HepG2 (cell line): ENCODE data around the gene RAMP1. TPM values are rescaled to one million over a fixed set of nuclear protein-coding genes. Genes with fewer than 3 reads are reported as not detected.
A peak's percentile ranks its signal among the peaks of the same experiment; 100 is the strongest.

Experiments used
- EP300 ChIP-seq, 3 experiments: sonication (generic) in 1 of 3; formaldehyde crosslinking in 1 of 3; IDR thresholded peaks; 2 replicates each; pipeline versions ENCODE4 v1.5.1 to v1.6.1; 2011 to 2020; ENCODE audit warnings: low read depth in 2 of 3, low read length in 2 of 3, borderline replicate concordance in 1 of 3, improper control_type of control experiment in 1 of 3, mild to moderate bottlenecking in 1 of 3, missing genetic modification reagents in 1 of 3, moderate library complexity in 1 of 3
- FOXA1 ChIP-seq, 2 experiments: fragments of 450-650 bp in 1 of 2; sonication (generic) in 1 of 2; formaldehyde crosslinking in 1 of 2; IDR thresholded peaks; 2 replicates each; pipeline versions ENCODE4 v1.4.0 to v1.6.1; 2016 to 2020; ENCODE audit warnings: missing genetic modification reagents in 1 of 2
- IKZF4 ChIP-seq: sonication (generic); formaldehyde crosslinking; IDR thresholded peaks from 2 replicates; pipeline ENCODE4 v1.5.1; 2020; ENCODE audit warnings: borderline replicate concordance, mild to moderate bottlenecking, low read depth, missing genetic modification reagents; ENCODE audit errors: not compliant biosample characterization
- KDM1A ChIP-seq: IDR thresholded peaks from 2 replicates; pipeline ENCODE4 v1.6.1; 2016; ENCODE audit warnings: missing compliant biosample characterization
- MED1 ChIP-seq: sonication (generic); formaldehyde crosslinking; IDR thresholded peaks from 2 replicates; pipeline ENCODE4 v1.4.0; 2020; ENCODE audit warnings: missing genetic modification reagents
- MTA1 ChIP-seq: sonication (generic); formaldehyde crosslinking; IDR thresholded peaks from 2 replicates; pipeline ENCODE4 v1.4.0; 2020; ENCODE audit warnings: missing genetic modification reagents, mild to moderate bottlenecking, borderline replicate concordance
- SMAD3 ChIP-seq: sonication (generic); formaldehyde crosslinking; IDR thresholded peaks from 2 replicates; pipeline ENCODE4 v1.4.0; 2020; ENCODE audit warnings: missing genetic modification reagents
- SMC3 ChIP-seq: IDR thresholded peaks from 2 replicates; pipeline ENCODE4 v1.6.1; 2011; ENCODE audit warnings: low read length, improper control_type of control experiment
- SNAI1 ChIP-seq: sonication (generic); formaldehyde crosslinking; IDR thresholded peaks from 2 replicates; pipeline ENCODE4 v1.5.0; 2020; ENCODE audit warnings: mild to moderate bottlenecking, missing genetic modification reagents, borderline replicate concordance
- XRCC5 ChIP-seq: fragments of 200-400 bp; formaldehyde crosslinking; optimal IDR thresholded peaks from 2 replicates; pipeline ENCODE3; 2017; ENCODE audit warnings: mild to moderate bottlenecking, low read length
- ZBTB7B ChIP-seq: sonication (generic); formaldehyde crosslinking; IDR thresholded peaks from 2 replicates; pipeline ENCODE4 v1.4.0; 2020; ENCODE audit warnings: missing genetic modification reagents
- ZNF251 ChIP-seq: sonication (generic); formaldehyde crosslinking; IDR thresholded peaks from 2 replicates; pipeline ENCODE4 v1.9.0; 2021; ENCODE audit warnings: mild to moderate bottlenecking, missing genetic modification reagents
- ZNF260 ChIP-seq: sonication (generic); formaldehyde crosslinking; IDR thresholded peaks from 2 replicates; pipeline ENCODE4 v1.4.0; 2020; ENCODE audit warnings: missing genetic modification reagents, low read depth, mild to moderate bottlenecking, borderline replicate concordance
- ZNF263 ChIP-seq: sonication (generic); formaldehyde crosslinking; IDR thresholded peaks from 2 replicates; pipeline ENCODE4 v1.4.0; 2020; ENCODE audit warnings: missing genetic modification reagents
- ZNF441 ChIP-seq: sonication (generic); formaldehyde crosslinking; IDR thresholded peaks from 2 replicates; pipeline ENCODE4 v1.7.0; 2021; ENCODE audit warnings: missing genetic modification reagents, borderline replicate concordance
- ZNF550 ChIP-seq: sonication (generic); formaldehyde crosslinking; IDR thresholded peaks from 2 replicates; pipeline ENCODE4 v1.4.0; 2020; ENCODE audit warnings: mild to moderate bottlenecking, missing genetic modification reagents, borderline replicate concordance
- ZNF556 ChIP-seq: sonication (generic); formaldehyde crosslinking; IDR thresholded peaks from 2 replicates; pipeline ENCODE4 v1.4.0; 2020; ENCODE audit warnings: mild to moderate bottlenecking, missing genetic modification reagents, borderline replicate concordance
- ZNF777 ChIP-seq: sonication (generic); formaldehyde crosslinking; IDR thresholded peaks from 2 replicates; pipeline ENCODE4 v1.4.0; 2020; ENCODE audit warnings: missing genetic modification reagents
- polyA plus RNA-seq, 8 experiments: library from polyadenylated mRNA; depleted of rRNA in 3 of 8; stranded (reverse) in 7 of 8; unstranded in 1 of 8; fragments of >200 nt; fragmentation: Illumina TruSeq in 4 of 8; extraction: Trizol in 4 of 8; gene quantifications; 2 replicates each; pipeline versions ENCODE4 v1.2.1 to v1.2.3, GENCODE V29; 2011 to 2016; ENCODE audit warnings: low read depth in 4 of 8, missing spikeins in 1 of 8, mixed read lengths in 1 of 8; ENCODE audit not compliant: insufficient read depth in 1 of 8
- total RNA-seq, 5 experiments: library from RNA; depleted of rRNA; stranded (reverse); fragments of >200 nt; fragmentation: Illumina TruSeq; extraction: Trizol; gene quantifications; 2 replicates each; pipeline ENCODE4 v1.2.3, GENCODE V29; 2016; ENCODE audit warnings: low read depth in 1 of 5
- TF ChIP-seq, protein P1 (sequence below): sonication (generic); formaldehyde crosslinking; IDR thresholded peaks from 2 replicates; pipeline ENCODE4 v1.5.0; 2020; ENCODE audit warnings: missing genetic modification reagents
- TF ChIP-seq, protein P2 (sequence below): IDR thresholded peaks from 2 replicates; pipeline ENCODE4 v1.6.1; 2016; ENCODE audit warnings: control low read depth
- TF ChIP-seq, protein P3 (sequence below): sonication (generic); formaldehyde crosslinking; IDR thresholded peaks from 2 replicates; pipeline ENCODE4 v1.4.0; 2020; ENCODE audit warnings: mild to moderate bottlenecking, missing genetic modification reagents
- TF ChIP-seq, protein P4 (sequence below): sonication (generic); formaldehyde crosslinking; IDR thresholded peaks from 2 replicates; pipeline ENCODE4 v1.5.1; 2020; ENCODE audit warnings: missing genetic modification reagents, mild to moderate bottlenecking, borderline replicate concordance

RAMP1 gene
- total and polyA plus RNA-seq, 2 of the 13 experiments (the other 11 are each of a cell fraction or from before 2014, with no cell fraction given), result 0.29 to 0.61 TPM

DNA sequence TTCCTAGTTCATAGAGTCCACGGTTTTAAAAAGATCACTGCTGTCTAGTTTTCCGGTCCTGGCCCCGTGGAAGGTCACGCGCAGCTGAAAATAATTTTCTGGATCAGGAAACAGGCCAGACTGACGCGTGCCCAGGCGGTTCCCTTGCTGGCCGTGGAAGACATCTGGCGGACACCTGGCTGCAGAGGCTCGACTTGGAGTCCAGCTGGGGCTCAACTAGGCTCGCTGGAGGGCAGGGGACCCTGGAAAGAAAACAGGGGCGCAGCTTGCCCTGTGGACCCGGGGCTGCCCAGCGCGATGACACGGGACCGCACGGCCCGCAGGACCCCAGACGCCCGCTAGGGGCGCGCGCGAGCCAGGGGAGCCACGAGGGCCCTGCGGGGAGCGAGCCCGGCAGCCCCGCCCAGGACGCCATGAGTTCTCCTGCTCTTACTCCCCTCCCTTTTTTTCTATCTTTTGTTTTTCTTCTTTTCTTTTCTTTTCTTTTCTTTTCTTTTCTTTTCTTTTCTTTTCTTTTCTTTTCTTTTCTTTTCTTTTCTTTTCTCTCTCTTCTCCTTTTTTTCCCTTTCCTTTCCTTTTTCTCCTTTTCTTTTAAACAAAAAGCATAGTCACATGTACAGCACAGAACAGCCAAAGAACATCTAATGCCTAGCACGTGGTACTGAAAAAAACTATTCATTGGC, 64.2 kb downstream of the RAMP1 start (continued):
- TF ChIP-seq KDM1A (CRISPR knock-in tag) (no peak), EP300 (IDR thresholded peaks at IDR 0.05; ENCODE audit: low read depth in 2 of 2, low read length in 2 of 2) (no peak), EP300 (CRISPR knock-in tag; IDR thresholded peaks at IDR 0.05; ENCODE audit: borderline replicate concordance) (no peak), ZNF260 (CRISPR knock-in tag) (no peak), ZNF550 (no peak), ZNF556 (CRISPR knock-in tag) (no peak), FOXA1 (IDR thresholded peaks at IDR 0.05) (no peak), FOXA1 (CRISPR knock-in tag; IDR thresholded peaks at IDR 0.05) (no peak), ZNF251 (CRISPR knock-in tag) (no peak), MED1 (CRISPR knock-in tag) (no peak), SMAD3 (CRISPR knock-in tag) (no peak), IKZF4 (CRISPR knock-in tag) (no peak), ZNF263 (CRISPR knock-in tag) (no peak), SMC3 (no peak; the same call in 1 of the 2 replicates), ZBTB7B (0 out of 2 replicates have a peak, but pooled peaks have one; percentile 20), XRCC5 (peak; percentile 97), ZNF441 (CRISPR knock-in tag) (0 out of 2 replicates have a peak, but pooled peaks have one; percentile 27), MTA1 (no peak), ZNF777 (no peak), SNAI1 (CRISPR knock-in tag) (no peak)
- TF ChIP-seq, protein P1, sequence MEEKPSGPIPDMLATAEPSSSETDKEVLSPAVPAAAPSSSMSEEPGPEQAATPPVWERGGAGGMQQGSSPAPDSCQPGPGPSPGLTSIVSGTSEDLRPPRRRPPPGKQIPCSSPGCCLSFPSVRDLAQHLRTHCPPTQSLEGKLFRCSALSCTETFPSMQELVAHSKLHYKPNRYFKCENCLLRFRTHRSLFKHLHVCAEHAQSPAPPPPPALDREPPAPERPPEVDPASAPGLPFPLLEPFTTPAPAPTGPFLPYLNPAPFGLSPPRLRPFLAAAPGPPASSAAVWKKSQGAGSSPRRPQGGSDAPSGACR (CRISPR knock-in tag), result no peak
- TF ChIP-seq, protein P2, sequence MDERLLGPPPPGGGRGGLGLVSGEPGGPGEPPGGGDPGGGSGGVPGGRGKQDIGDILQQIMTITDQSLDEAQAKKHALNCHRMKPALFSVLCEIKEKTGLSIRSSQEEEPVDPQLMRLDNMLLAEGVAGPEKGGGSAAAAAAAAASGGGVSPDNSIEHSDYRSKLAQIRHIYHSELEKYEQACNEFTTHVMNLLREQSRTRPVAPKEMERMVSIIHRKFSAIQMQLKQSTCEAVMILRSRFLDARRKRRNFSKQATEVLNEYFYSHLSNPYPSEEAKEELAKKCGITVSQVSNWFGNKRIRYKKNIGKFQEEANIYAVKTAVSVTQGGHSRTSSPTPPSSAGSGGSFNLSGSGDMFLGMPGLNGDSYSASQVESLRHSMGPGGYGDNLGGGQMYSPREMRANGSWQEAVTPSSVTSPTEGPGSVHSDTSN (CRISPR knock-in tag), result no peak
- TF ChIP-seq, protein P3, sequence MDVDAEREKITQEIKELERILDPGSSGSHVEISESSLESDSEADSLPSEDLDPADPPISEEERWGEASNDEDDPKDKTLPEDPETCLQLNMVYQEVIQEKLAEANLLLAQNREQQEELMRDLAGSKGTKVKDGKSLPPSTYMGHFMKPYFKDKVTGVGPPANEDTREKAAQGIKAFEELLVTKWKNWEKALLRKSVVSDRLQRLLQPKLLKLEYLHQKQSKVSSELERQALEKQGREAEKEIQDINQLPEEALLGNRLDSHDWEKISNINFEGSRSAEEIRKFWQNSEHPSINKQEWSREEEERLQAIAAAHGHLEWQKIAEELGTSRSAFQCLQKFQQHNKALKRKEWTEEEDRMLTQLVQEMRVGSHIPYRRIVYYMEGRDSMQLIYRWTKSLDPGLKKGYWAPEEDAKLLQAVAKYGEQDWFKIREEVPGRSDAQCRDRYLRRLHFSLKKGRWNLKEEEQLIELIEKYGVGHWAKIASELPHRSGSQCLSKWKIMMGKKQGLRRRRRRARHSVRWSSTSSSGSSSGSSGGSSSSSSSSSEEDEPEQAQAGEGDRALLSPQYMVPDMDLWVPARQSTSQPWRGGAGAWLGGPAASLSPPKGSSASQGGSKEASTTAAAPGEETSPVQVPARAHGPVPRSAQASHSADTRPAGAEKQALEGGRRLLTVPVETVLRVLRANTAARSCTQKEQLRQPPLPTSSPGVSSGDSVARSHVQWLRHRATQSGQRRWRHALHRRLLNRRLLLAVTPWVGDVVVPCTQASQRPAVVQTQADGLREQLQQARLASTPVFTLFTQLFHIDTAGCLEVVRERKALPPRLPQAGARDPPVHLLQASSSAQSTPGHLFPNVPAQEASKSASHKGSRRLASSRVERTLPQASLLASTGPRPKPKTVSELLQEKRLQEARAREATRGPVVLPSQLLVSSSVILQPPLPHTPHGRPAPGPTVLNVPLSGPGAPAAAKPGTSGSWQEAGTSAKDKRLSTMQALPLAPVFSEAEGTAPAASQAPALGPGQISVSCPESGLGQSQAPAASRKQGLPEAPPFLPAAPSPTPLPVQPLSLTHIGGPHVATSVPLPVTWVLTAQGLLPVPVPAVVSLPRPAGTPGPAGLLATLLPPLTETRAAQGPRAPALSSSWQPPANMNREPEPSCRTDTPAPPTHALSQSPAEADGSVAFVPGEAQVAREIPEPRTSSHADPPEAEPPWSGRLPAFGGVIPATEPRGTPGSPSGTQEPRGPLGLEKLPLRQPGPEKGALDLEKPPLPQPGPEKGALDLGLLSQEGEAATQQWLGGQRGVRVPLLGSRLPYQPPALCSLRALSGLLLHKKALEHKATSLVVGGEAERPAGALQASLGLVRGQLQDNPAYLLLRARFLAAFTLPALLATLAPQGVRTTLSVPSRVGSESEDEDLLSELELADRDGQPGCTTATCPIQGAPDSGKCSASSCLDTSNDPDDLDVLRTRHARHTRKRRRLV, result no peak
- TF ChIP-seq, protein P4, sequence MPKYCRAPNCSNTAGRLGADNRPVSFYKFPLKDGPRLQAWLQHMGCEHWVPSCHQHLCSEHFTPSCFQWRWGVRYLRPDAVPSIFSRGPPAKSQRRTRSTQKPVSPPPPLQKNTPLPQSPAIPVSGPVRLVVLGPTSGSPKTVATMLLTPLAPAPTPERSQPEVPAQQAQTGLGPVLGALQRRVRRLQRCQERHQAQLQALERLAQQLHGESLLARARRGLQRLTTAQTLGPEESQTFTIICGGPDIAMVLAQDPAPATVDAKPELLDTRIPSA (CRISPR knock-in tag), result no peak
